Upper lobe of right lung (tissue), 1 donor: ENCODE data around the gene PRKCE. TPM values are rescaled to one million over a fixed set of nuclear protein-coding genes. Genes with fewer than 3 reads are reported as not detected.

Experiments used
- ATAC-seq: fragments of 200-7000 bp; cut with Tn5 transposase; one replicate; pipeline ENCODE4 v1.9.1; 2020; ENCODE audit warnings: mild to moderate bottlenecking, moderate library complexity
- DNase-seq: peaks from one replicate; pipeline ENCODE4 v3.0.0-alpha.2; 2020
- H3K27ac ChIP-seq: fragments of 200-600 bp; one replicate; pipeline ENCODE4 v1.8.0; 2022
- H3K27me3 ChIP-seq: fragments of 200-600 bp; one replicate; pipeline ENCODE4 v1.8.0; 2022; ENCODE audit warnings: mild to moderate bottlenecking
- H3K36me3 ChIP-seq: fragments of 200-600 bp; one replicate; pipeline ENCODE4 v1.8.0; 2022
- H3K4me1 ChIP-seq: fragments of 200-600 bp; one replicate; pipeline ENCODE4 v1.8.0; 2022
- H3K4me3 ChIP-seq: fragments of 200-600 bp; one replicate; pipeline ENCODE4 v1.8.0; 2022; ENCODE audit warnings: mild to moderate bottlenecking
- H3K9me3 ChIP-seq: fragments of 200-600 bp; one replicate; pipeline ENCODE4 v1.8.0; 2022
- intact Hi-C: fragments of 100-400 bp; cut with DNase I; formaldehyde crosslinking; loops from one replicate; pipeline ENCODE4 v1.11.0; 2022
- total RNA-seq: library from RNA; stranded (reverse); fragmentation: NEBNext Ultra II Directional; extraction: Animal tissue kit (Norgen Biotek cat#: 25700); gene quantifications from one replicate; pipeline ENCODE4 v1.2.1, GENCODE V29; 2021
- TF ChIP-seq, protein P1 (sequence below): fragments of 200-600 bp; IDR thresholded peaks from one replicate; pipeline ENCODE4 v1.8.0; 2022; ENCODE audit warnings: antibody characterized with exemption
- donor health status: DM: no; HTN: yes; CAD: no; lungs with severe emphysema.

The PRKCE gene
- total RNA-seq, 1 donor from 2014 or later, result 65.6 TPM

DNA sequence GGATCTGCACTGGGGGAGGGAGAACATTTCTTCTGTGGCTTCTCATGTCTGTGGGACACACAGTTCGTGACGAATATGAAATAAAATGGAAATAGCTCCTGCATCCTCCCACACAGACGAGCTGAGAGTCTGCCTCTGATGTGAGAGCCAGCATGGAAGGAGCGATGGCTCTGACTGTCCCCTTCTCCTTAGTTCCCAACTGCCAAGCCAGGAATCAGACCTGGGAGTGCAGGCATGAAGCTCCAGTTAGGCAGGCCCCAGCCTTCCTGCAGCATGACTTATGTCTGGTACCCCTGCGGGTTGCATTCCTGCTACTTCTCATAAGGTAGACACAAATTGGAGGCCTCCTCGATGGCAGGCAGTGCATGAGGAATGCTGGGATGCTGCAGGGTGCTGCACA lies 56.2 kb downstream of the PRKCE start:
- no peaks in the 10 kb centered on the region for H3K36me3 ChIP-seq
- no peak overlapping the region for H3K4me3 ChIP-seq
- no peak for ATAC-seq
- DNase-seq, result no peak
- intact Hi-C loops, result no loop called here
- H3K4me1 ChIP-seq, result no peaks in the 10 kb centered on the region
- no peaks in the 10 kb centered on the region for H3K27me3 ChIP-seq
- no peak overlapping the region for H3K27ac ChIP-seq
- TF ChIP-seq, protein P1, sequence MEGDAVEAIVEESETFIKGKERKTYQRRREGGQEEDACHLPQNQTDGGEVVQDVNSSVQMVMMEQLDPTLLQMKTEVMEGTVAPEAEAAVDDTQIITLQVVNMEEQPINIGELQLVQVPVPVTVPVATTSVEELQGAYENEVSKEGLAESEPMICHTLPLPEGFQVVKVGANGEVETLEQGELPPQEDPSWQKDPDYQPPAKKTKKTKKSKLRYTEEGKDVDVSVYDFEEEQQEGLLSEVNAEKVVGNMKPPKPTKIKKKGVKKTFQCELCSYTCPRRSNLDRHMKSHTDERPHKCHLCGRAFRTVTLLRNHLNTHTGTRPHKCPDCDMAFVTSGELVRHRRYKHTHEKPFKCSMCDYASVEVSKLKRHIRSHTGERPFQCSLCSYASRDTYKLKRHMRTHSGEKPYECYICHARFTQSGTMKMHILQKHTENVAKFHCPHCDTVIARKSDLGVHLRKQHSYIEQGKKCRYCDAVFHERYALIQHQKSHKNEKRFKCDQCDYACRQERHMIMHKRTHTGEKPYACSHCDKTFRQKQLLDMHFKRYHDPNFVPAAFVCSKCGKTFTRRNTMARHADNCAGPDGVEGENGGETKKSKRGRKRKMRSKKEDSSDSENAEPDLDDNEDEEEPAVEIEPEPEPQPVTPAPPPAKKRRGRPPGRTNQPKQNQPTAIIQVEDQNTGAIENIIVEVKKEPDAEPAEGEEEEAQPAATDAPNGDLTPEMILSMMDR, result no peak
- H3K9me3 ChIP-seq, result no peaks in the 10 kb centered on the region

DNA sequence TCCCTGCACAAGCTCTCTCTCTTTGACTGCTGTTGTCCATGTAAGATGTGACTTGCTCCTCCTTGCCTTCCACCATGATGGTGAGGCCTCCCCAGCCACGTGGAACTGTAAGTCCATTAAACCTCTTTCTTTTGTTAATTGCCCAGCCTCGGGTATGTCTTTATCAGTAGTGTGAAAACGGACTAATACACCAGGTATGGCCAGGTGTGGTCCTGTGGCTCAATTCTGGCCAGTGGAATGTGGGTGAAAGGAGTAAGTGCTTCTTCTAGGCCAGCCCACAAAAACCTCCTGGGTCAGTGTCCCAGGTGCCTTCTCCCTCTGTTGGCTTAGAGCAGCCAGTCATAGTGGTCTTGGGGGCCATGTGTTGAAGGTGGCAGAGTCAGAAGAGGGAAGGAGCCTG lies 57.0 kb downstream of the PRKCE start:
- TF ChIP-seq, protein P1, result no peak
- intact Hi-C loops, result no loop called here

DNA sequence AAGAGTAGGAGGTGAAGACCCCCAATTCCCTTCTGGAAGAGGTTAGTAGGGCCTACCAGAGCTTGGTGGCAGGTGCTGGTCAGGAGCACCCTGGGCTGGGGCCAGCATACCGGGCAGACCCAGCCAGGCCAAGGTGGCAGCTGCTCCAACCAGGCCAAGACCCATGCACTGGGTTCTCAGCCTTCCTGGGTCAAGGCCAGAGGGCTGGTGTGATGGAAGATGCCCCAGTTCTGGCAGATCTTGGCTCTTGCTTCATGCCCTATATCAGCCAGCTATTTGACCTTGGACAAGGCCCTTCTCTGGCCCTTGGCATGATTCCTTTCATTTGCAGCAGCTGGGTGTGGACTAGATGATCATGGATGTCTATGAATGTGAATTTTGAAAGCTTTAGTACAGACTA lies 57.7 kb downstream of the PRKCE start:
- H3K4me3 ChIP-seq, result no peak overlapping the region
- TF ChIP-seq, protein P1, result no peak
- DNase-seq, result no peak
- H3K27ac ChIP-seq, result no peak overlapping the region
- intact Hi-C loops, result no loop called here
- peak; percentile 27 for ATAC-seq
- H3K9me3 ChIP-seq, result no peaks in the 10 kb centered on the region
- no peaks in the 10 kb centered on the region for H3K27me3 ChIP-seq
- H3K36me3 ChIP-seq, result no peaks in the 10 kb centered on the region
- H3K4me1 ChIP-seq, result no peaks in the 10 kb centered on the region

More for the DNA sequence above, 57.0 kb downstream of the PRKCE start:
- no peak overlapping the region for H3K4me3 ChIP-seq
- no peak for DNase-seq
- no peaks in the 10 kb centered on the region for H3K9me3 ChIP-seq
- ATAC-seq, result no peak
- no peaks in the 10 kb centered on the region for H3K4me1 ChIP-seq
- no peaks in the 10 kb centered on the region for H3K27me3 ChIP-seq
- H3K36me3 ChIP-seq, result no peaks in the 10 kb centered on the region
- no peak overlapping the region for H3K27ac ChIP-seq

DNA sequence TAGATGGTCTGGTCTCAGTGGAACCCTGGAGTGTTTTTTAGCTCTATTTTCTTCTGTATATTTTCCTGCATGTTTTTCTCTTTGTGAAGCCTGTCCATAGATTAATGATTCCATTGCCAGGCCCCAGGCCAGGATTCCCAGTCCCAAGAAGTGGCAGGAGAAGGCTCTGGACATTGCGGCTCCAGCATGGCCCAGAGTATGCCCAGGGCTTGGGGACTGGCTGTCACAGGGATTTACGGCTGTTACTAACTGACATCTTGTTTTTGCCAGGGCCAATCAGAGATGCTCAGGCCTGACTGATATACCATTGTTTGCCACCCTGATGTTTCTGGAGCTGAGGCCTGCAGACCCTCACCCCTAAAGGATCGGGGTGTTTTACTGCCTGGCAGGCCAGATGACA lies 59.0 kb downstream of the PRKCE start:
- Histone ChIP-seq H3K36me3 (no peaks in the 10 kb centered on the region), H3K4me3 (no peak overlapping the region), H3K4me1 (no peaks in the 10 kb centered on the region), H3K27me3 (no peaks in the 10 kb centered on the region), H3K27ac (no peak overlapping the region), H3K9me3 (no peaks in the 10 kb centered on the region)
- intact Hi-C loops, result no loop called here
- no peak for DNase-seq
- ATAC-seq, result no peak
- TF ChIP-seq, protein P1, result no peak

DNA sequence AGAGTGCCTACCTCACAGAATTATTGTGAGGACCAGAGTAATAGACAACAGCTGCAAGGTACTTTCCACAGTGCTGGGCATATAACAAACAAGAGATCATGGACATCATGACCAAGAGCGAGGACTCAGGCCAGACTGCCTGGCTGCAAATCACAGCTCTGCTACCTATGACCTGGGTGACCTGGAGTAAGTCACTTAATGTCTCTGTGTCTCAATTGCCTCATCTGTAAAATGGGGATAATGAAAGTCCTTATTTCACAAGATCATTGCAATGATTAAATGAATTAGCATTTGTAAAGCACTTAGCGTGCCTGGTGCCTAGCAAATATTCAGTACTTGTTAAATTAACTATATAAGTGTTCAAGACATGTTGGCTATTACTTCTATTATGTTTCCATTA lies 59.7 kb downstream of the PRKCE start:
- no peak overlapping the region for H3K4me3 ChIP-seq
- ATAC-seq (no peak), DNase-seq (no peak)
- H3K27ac ChIP-seq, result no peak overlapping the region
- no peaks in the 10 kb centered on the region for H3K36me3 ChIP-seq
- intact Hi-C loops, result no loop called here
- H3K9me3 ChIP-seq, result no peaks in the 10 kb centered on the region
- TF ChIP-seq, protein P1, result no peak
- H3K4me1 ChIP-seq, result no peaks in the 10 kb centered on the region
- H3K27me3 ChIP-seq, result no peaks in the 10 kb centered on the region

DNA sequence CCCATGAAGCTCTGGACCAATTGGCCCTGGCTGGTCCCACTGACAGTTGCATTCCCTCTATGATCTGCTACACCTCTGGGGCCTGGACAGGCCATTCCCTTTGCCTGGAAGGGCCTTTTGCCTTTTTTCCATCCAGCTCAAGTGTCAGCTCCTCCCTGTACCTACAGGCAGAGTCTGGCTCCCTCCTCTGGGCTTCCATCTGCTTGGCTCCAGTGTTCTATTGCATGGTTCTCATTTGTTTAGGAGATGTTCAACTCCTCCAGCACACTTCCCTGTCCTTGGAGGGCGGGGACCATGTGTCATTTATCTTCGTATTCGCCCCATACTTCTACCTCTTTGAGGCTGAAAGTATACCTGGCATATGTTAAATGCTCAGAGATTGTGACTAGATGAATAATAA lies 61.1 kb downstream of the PRKCE start:
- Histone ChIP-seq H3K27ac (no peak overlapping the region), H3K9me3 (no peaks in the 10 kb centered on the region), H3K4me3 (no peak overlapping the region), H3K27me3 (no peaks in the 10 kb centered on the region), H3K36me3 (no peaks in the 10 kb centered on the region), H3K4me1 (no peaks in the 10 kb centered on the region)
- intact Hi-C loops, result no loop called here
- DNase-seq (no peak), ATAC-seq (peak; percentile 18)
- TF ChIP-seq, protein P1, result no peak
